ENCODE measurements around the gene NFIA.

The NFIA gene

GRCh38 chr1:61138921-61139774, 56.8 kb downstream of the NFIA start (continued):
- TF ChIP-seq PRDM10 (tag by site-specific recombination; IDR thresholded peaks at IDR 0.05) (no peak), ZNF704 (tag by site-specific recombination; IDR thresholded peaks at IDR 0.05) (no peak), ZBTB17 (tag by site-specific recombination; IDR thresholded peaks at IDR 0.05) (peak; percentile 80), ZBTB10 (tag by site-specific recombination; IDR thresholded peaks at IDR 0.05) (no peak), ZNF274 (IDR thresholded peaks at IDR 0.05; ENCODE audit: low read length) (no peak), ZNF274 (tag by site-specific recombination; IDR thresholded peaks at IDR 0.05; ENCODE audit: borderline replicate concordance) (no peak), ZNF48 (tag by site-specific recombination; IDR thresholded peaks at IDR 0.05) (no peak), ZNF76 (tag by site-specific recombination; IDR thresholded peaks at IDR 0.05; ENCODE audit: borderline replicate concordance, low read depth) (no peak), ZNF280D (tag by site-specific recombination; IDR thresholded peaks at IDR 0.05) (no peak), ZNF645 (tag by site-specific recombination; IDR thresholded peaks at IDR 0.05) (no peak), ZNF530 (tag by site-specific recombination; IDR thresholded peaks at IDR 0.05; ENCODE audit: low read depth) (no peak), GLI4 (tag by site-specific recombination; IDR thresholded peaks at IDR 0.05) (no peak), ZSCAN4 (tag by site-specific recombination; IDR thresholded peaks at IDR 0.05) (no peak), ZNF600 (tag by site-specific recombination; IDR thresholded peaks at IDR 0.05) (peak; percentile 43; the same call in 1 of the 2 replicates), ZNF488 (tag by site-specific recombination; IDR thresholded peaks at IDR 0.05) (no peak), ZNF341 (tag by site-specific recombination; IDR thresholded peaks at IDR 0.05; ENCODE audit: low read depth) (no peak), KLF16 (tag by site-specific recombination; IDR thresholded peaks at IDR 0.05) (no peak), ZBTB1 (tag by site-specific recombination; IDR thresholded peaks at IDR 0.05) (no peak), ZBTB20 (tag by site-specific recombination; IDR thresholded peaks at IDR 0.05) (peak; percentile 67), ZNF350 (tag by site-specific recombination; IDR thresholded peaks at IDR 0.05) (no peak), HIC1 (tag by site-specific recombination; IDR thresholded peaks at IDR 0.05) (no peak), ZNF555 (tag by site-specific recombination; conservative IDR thresholded peaks at IDR 0.05) (no peak)

All from HEK293 (cell line).